PFSK-1 (cell line): ENCODE results near the gene ARHGAP27.

ENCODE experiments used
- FOXP2 ChIP-seq: optimal IDR thresholded peaks from 2 replicates; pipeline ENCODE3; 2011; ENCODE audit warnings: borderline replicate concordance, control low read depth, inconsistent platforms; ENCODE audit not compliant: insufficient read depth; ENCODE audit errors: extremely low read length, extremely low read depth
- POLR2AphosphoS5 ChIP-seq: IDR thresholded peaks from 2 replicates; pipeline ENCODE4 v1.6.1; 2012; ENCODE audit warnings: low read depth, mild to moderate bottlenecking, control low read depth, low read length, moderate library complexity
- REST ChIP-seq, 2 experiments: IDR thresholded peaks; 2 replicates each; pipeline versions ENCODE4 v1.6.1 to v1.8.0; 2011 to 2012; ENCODE audit warnings: low read depth in 2 of 2, low read length in 2 of 2, control low read depth in 1 of 2, inconsistent platforms in 1 of 2, mild to moderate bottlenecking in 1 of 2, moderate library complexity in 1 of 2; ENCODE audit not compliant: insufficient read depth in 1 of 2
- SIN3A ChIP-seq: IDR thresholded peaks from 2 replicates; pipeline ENCODE4 v1.6.1; 2012; ENCODE audit warnings: mild to moderate bottlenecking, low read length, moderate library complexity, borderline replicate concordance; ENCODE audit not compliant: insufficient read depth
- TAF1 ChIP-seq: IDR thresholded peaks from 2 replicates; pipeline ENCODE4 v1.6.1; 2012; ENCODE audit warnings: low read length, control low read depth, borderline replicate concordance; ENCODE audit not compliant: insufficient read depth

ARHGAP27 gene

DNA sequence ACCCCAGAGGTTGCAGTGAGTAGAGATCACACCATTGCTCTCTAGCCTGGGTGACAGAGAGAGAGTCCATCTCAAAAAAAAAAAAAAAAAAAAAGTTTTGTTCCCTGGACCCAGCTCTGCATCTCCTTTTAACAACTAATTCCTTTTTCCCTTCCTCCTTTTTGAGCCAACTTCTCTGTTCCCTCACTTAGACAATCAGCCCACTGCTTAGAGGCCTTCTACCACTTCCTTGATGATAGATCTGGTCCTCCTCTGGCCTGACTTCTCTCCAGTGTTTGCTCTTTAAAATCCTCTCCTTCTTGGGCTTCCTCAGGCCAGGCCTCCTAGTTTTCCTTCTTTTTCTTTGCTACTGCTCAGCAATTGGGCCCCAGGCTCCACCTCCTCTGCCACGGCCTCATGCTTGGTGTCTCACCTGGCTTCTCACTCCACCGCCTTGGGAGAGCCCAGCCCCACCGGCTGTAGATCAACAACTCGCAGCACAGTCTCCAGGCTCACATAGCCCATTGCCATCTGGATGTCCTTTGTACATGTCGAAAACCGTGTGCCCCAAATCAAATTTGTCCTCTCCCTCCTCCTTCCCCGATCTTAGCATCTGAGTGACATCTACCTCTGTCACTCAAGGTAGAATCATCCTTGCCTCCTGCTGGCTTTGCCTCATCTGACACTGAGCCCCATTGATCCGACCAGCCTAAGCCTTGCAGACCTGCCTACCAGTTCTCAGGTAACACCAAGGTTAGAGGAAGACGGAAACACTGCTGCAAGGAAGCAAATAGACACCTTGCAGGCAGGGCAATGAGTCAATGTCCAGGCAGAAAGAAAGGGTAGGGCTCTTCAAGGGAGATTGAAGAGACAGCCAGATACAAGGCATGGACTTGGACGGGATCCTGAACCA is 17.4 kb downstream of the ARHGAP27 start:
- TF ChIP-seq SIN3A (no peak), TAF1 (no peak)

DNA sequence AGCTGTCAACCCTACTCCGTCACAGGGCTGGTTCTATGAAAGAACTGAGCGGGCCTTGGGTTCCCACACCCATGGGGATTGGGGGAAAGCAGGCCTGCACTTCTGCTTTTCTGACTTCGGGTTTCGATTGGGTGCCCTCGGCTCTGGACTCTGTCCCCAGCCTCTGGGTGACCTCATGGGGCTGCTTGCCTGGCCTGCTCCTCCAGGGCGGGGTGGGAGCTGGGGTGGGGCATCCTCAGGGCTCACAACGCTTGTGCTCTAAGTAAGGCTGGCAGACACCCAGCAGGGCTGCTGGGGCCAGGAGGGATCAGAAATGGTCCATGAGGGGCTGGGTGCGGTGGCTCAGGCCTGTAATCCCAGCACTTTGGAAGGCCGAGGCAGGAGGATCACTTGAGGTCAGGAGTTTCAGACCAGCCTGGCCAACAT is 19.2 kb downstream of the ARHGAP27 start:
- no peak for TF ChIP-seq FOXP2
- no peak for TF ChIP-seq POLR2AphosphoS5
- TF ChIP-seq SIN3A = no peak
- TF ChIP-seq REST (IDR thresholded peaks at IDR 0.05; ENCODE audit: insufficient read depth in 1 of 2, low read depth in 2 of 2, low read length in 2 of 2) = no peak
- TF ChIP-seq TAF1 = no peak

- TF ChIP-seq POLR2AphosphoS5 = no peak
- no peak for TF ChIP-seq SIN3A
- TF ChIP-seq REST (IDR thresholded peaks at IDR 0.05; ENCODE audit: insufficient read depth in 1 of 2, low read depth in 2 of 2, low read length in 2 of 2) = no peak
These were observed 21.1 kb downstream of the ARHGAP27 start for GRCh38 chr17:45411348-45412105.

- TF ChIP-seq REST (IDR thresholded peaks at IDR 0.05; ENCODE audit: insufficient read depth in 1 of 2, low read depth in 2 of 2, low read length in 2 of 2) = no peak
- no peak for TF ChIP-seq TAF1
- TF ChIP-seq SIN3A = no peak
- no peak for TF ChIP-seq POLR2AphosphoS5
- no peak for TF ChIP-seq FOXP2
These were observed 22.3 kb downstream of the ARHGAP27 start for GRCh38 chr17:45410144-45411091.

GRCh38 chr17:45409659-45410076 is 23.0 kb downstream of the ARHGAP27 start:
- TF ChIP-seq SIN3A = no peak
- TF ChIP-seq POLR2AphosphoS5 = no peak
- TF ChIP-seq REST (IDR thresholded peaks at IDR 0.05; ENCODE audit: insufficient read depth in 1 of 2, low read depth in 2 of 2, low read length in 2 of 2) = no peak
- TF ChIP-seq TAF1 = no peak
- TF ChIP-seq FOXP2 = no peak
